HepG2 (cell line): ENCODE results near the gene POLR2M. TPM values are rescaled to one million over a fixed set of nuclear protein-coding genes. Genes with fewer than 3 reads are reported as not detected.

Experiments
- ATAC-seq: fragments of 200-7000 bp; cut with Tn5 transposase; 3 replicates; pipeline ENCODE4 v1.9.1; 2020; ENCODE audit warnings: mild to moderate bottlenecking, moderate library complexity
- BruUV-seq: library from RNA; stranded (reverse); fragments of 400-500 nt; replicated peaks from 2 replicates; lab custom pipeline; 2021; lab: Mats Ljungman, UMichigan
- CTCF ChIA-PET: fragments of 300-600 bp; formaldehyde crosslinking; extraction: SDS; loops from one replicate; lab custom pipeline; 2021; ENCODE audit warnings: low total read pairs, inconsistent platforms, low intra/inter-chr PET ratio; lab: Yijun Ruan, JAX
- POLR2A ChIA-PET: fragments of 350-600 bp; sonication (Branson Sonifier 250); formaldehyde crosslinking; loops from one replicate; lab custom pipeline; 2020; ENCODE audit warnings: antibody characterized with exemption, inconsistent platforms; lab: Yijun Ruan, JAX
- DNase-seq: peaks from one replicate; pipeline ENCODE4 v3.0.0-alpha.2; 2015; ENCODE audit warnings: low spot score
- FAIRE-seq: peaks from 3 replicates; lab custom pipeline; 2011; peaks lifted over from hg19 to GRCh38; lab: Jason Lieb, UNC
- H2AFZ ChIP-seq: one replicate; pipeline ENCODE4 v1.6.1; 2011; ENCODE audit warnings: low read length, inconsistent platforms
- H3K27ac ChIP-seq: fragments of 300-600 bp; 3 replicates; pipeline ENCODE4 v1.8.0; 2011; ENCODE audit warnings: mixed run types, mild to moderate bottlenecking, mixed read lengths, low read length, inconsistent platforms; ENCODE audit not compliant: insufficient read depth; ENCODE audit errors: extremely low read length
- H3K27me3 ChIP-seq, 2 experiments: fragments of 200-600 bp in 1 of 2; 2 replicates in 1 of 2; 3 replicates in 1 of 2; pipeline versions ENCODE4 v1.6.0 to v1.8.0; 2011; ENCODE audit warnings: low read length in 2 of 2, mild to moderate bottlenecking in 2 of 2, moderate library complexity in 2 of 2, inconsistent platforms in 1 of 2; ENCODE audit not compliant: insufficient read depth in 2 of 2, control insufficient read depth in 1 of 2
- H3K36me3 ChIP-seq, 2 experiments: fragments of 200-600 bp in 1 of 2; replicated peaks in 1 of 2; 2 replicates in 1 of 2; 3 replicates in 1 of 2; pipeline versions ENCODE4 v1.5.1 to v1.8.0; 2011; ENCODE audit warnings: low read length in 2 of 2, inconsistent platforms in 1 of 2; ENCODE audit not compliant: insufficient read depth in 2 of 2, control insufficient read depth in 1 of 2
- H3K4me1 ChIP-seq: 2 replicates; pipeline ENCODE4 v1.5.1; 2012; ENCODE audit warnings: low read length, inconsistent platforms; ENCODE audit not compliant: insufficient read depth
- H3K4me2 ChIP-seq: 2 replicates; pipeline ENCODE4 v1.6.0; 2011; ENCODE audit warnings: low read depth, low read length, inconsistent platforms
- H3K4me3 ChIP-seq, 3 experiments: fragments of 200-600 bp in 1 of 3; sonication (generic), shearing (Covaris generic) in 1 of 3; replicated peaks in 1 of 3; 2 replicates each; pipeline ENCODE4 v1.5.1; 2011 to 2016; ENCODE audit warnings: low read length in 3 of 3, inconsistent platforms in 2 of 3, low read depth in 2 of 3, mild to moderate bottlenecking in 2 of 3, control low read depth in 1 of 3, mixed read lengths in 1 of 3; ENCODE audit not compliant: insufficient read depth in 1 of 3
- H3K79me2 ChIP-seq: one replicate; pipeline ENCODE4 v1.6.1; 2011; ENCODE audit warnings: low read length, inconsistent platforms; ENCODE audit not compliant: insufficient read depth
- H3K9ac ChIP-seq: 2 replicates; pipeline ENCODE4 v1.6.0; 2011; ENCODE audit warnings: mild to moderate bottlenecking, low read depth, low read length, inconsistent platforms; ENCODE audit not compliant: insufficient read depth
- H3K9me3 ChIP-seq: 2 replicates; pipeline ENCODE4 v1.5.1; 2012; ENCODE audit warnings: mild to moderate bottlenecking, low read length
- H4K20me1 ChIP-seq: 2 replicates; pipeline ENCODE4 v1.6.0; 2011; ENCODE audit warnings: inconsistent platforms, mild to moderate bottlenecking, low read length, moderate library complexity; ENCODE audit not compliant: insufficient read depth
- CREB1 ChIP-seq, 2 experiments: fragments of 450-650 bp in 1 of 2; IDR thresholded peaks; 2 replicates each; pipeline ENCODE4 v1.6.1; 2016 to 2017; ENCODE audit warnings: control low read depth in 1 of 2, mild to moderate bottlenecking in 1 of 2, missing compliant biosample characterization in 1 of 2, missing genetic modification characterization in 1 of 2
- HOMEZ ChIP-seq: IDR thresholded peaks from 2 replicates; pipeline ENCODE4 v1.6.1; 2016; ENCODE audit warnings: low read depth
- SETDB1 ChIP-seq: sonication (generic); formaldehyde crosslinking; IDR thresholded peaks from 2 replicates; pipeline ENCODE4 v1.5.1; 2020; ENCODE audit warnings: missing genetic modification reagents, mild to moderate bottlenecking, borderline replicate concordance
- ZBTB46 ChIP-seq: sonication (generic); formaldehyde crosslinking; IDR thresholded peaks from 2 replicates; pipeline ENCODE4 v1.4.0; 2020; ENCODE audit warnings: mild to moderate bottlenecking, missing genetic modification reagents, borderline replicate concordance
- ZBTB7B ChIP-seq: sonication (generic); formaldehyde crosslinking; IDR thresholded peaks from 2 replicates; pipeline ENCODE4 v1.4.0; 2020; ENCODE audit warnings: missing genetic modification reagents
- WGBS: methylation state at CpG from one replicate; pipeline ENCODE4 v1.1.6; 2017; ENCODE audit warnings: low lambda C conversion rate; 5-methylcytosine and 5-hydroxymethylcytosine counted together
- in situ Hi-C: cut with HindIII; loops from 2 replicates; pipeline ENCODE4 v1.10.0; 2017; ENCODE audit warnings: low pct_unique_long_range_greater_than_20kb; ENCODE audit not compliant: extremely low pct_ligation_motif_present
- intact Hi-C: fragments of 100-400 bp; cut with micrococcal nuclease; formaldehyde crosslinking; loops from one replicate; pipeline ENCODE4 v1.10.0; 2022; ENCODE audit not compliant: unreplicated experiment
- polyA plus RNA-seq, 8 experiments: library from polyadenylated mRNA; depleted of rRNA in 3 of 8; stranded (reverse) in 7 of 8; unstranded in 1 of 8; fragments of >200 nt; fragmentation: Illumina TruSeq in 4 of 8; extraction: Trizol in 4 of 8; gene quantifications; 2 replicates each; pipeline versions ENCODE4 v1.2.1 to v1.2.3, GENCODE V29; 2011 to 2016; ENCODE audit warnings: low read depth in 4 of 8, missing spikeins in 1 of 8, mixed read lengths in 1 of 8; ENCODE audit not compliant: insufficient read depth in 1 of 8
- total RNA-seq, 5 experiments: library from RNA; depleted of rRNA; stranded (reverse); fragments of >200 nt; fragmentation: Illumina TruSeq; extraction: Trizol; gene quantifications; 2 replicates each; pipeline ENCODE4 v1.2.3, GENCODE V29; 2016; ENCODE audit warnings: low read depth in 1 of 5

The POLR2M gene
- total and polyA plus RNA-seq, 2 of the 13 experiments (the other 11 are each of a cell fraction or from before 2014, with no cell fraction given): 25.9 to 48.5 TPM

GRCh38 chr15:57683481-57683880, 23.0 kb upstream of the POLR2M start:
- Histone ChIP-seq H3K27me3 (peaks cover 1 to 9% of the 10 kb centered on the region in 2 experiments; a peak in 3 of 5 replicates), H3K9me3 (no peaks in the 10 kb centered on the region), H4K20me1 (no peaks in the 10 kb centered on the region), H3K4me1 (no peaks in the 10 kb centered on the region), H3K4me3 (no peak overlapping the region), H3K79me2 (no peaks in the 10 kb centered on the region), H3K4me2 (no peak overlapping the region), H3K36me3 (no peaks in the 10 kb centered on the region), H3K27ac (no peak overlapping the region), H2AFZ (no peak overlapping the region), H3K9ac (no peak overlapping the region)
- TF ChIP-seq ZBTB7B (CRISPR knock-in tag) (no peak), CREB1 (IDR thresholded peaks at IDR 0.05) (no peak), CREB1 (CRISPR knock-in tag; IDR thresholded peaks at IDR 0.05) (no peak), ZBTB46 (CRISPR knock-in tag) (no peak)
- BruUV-seq: no TSS peak
- POLR2A ChIA-PET: no interaction called here
- no peak for FAIRE-seq
- in situ Hi-C loops (no loop called here), intact Hi-C loops (no loop called here)
- no peak for DNase-seq
- CTCF ChIA-PET: no interaction called here
- no peak for ATAC-seq
- 19% methylated on average over 1 of the region's 1 CpG for WGBS

- Histone ChIP-seq H3K27me3 (peaks cover 1 to 9% of the 10 kb centered on the region in 2 experiments; a peak in 3 of 5 replicates), H3K4me2 (no peak overlapping the region), H2AFZ (no peak overlapping the region), H3K79me2 (no peaks in the 10 kb centered on the region), H3K36me3 (no peaks in the 10 kb centered on the region), H3K9ac (no peak overlapping the region), H3K4me1 (no peaks in the 10 kb centered on the region), H3K9me3 (no peaks in the 10 kb centered on the region), H4K20me1 (no peaks in the 10 kb centered on the region), H3K27ac (no peak overlapping the region), H3K4me3 (no peak overlapping the region)
- FAIRE-seq: no peak
- 36% methylated on average over 8 of the region's 8 CpGs for WGBS
- ATAC-seq: no peak
- in situ Hi-C loops (no loop called here), intact Hi-C loops (no loop called here)
- POLR2A ChIA-PET: no interaction called here
- CTCF ChIA-PET: no interaction called here
- TF ChIP-seq HOMEZ (CRISPR knock-in tag) (no peak), SETDB1 (CRISPR knock-in tag) (no peak)
- no peak for DNase-seq
- BruUV-seq: no TSS peak
Measured at GRCh38 chr15:57684491-57685151, 21.9 kb upstream of the POLR2M start.
